HG02610 (cell line): ENCODE measurements around the gene BLVRB.
"Not testable (repeated sequence)": the region's sequence is repeated elsewhere in the genome, so short reads cannot be mapped to it uniquely, and the experiment has no call there.

ENCODE experiments used
- ATAC-seq: cut with Tn5 transposase; IDR thresholded peaks from one replicate; pipeline ENCODE4 v1.9.1; 2021; ENCODE audit warnings: mild to moderate bottlenecking, moderate library complexity; ENCODE audit not compliant: unreplicated experiment

Gene BLVRB

DNA sequence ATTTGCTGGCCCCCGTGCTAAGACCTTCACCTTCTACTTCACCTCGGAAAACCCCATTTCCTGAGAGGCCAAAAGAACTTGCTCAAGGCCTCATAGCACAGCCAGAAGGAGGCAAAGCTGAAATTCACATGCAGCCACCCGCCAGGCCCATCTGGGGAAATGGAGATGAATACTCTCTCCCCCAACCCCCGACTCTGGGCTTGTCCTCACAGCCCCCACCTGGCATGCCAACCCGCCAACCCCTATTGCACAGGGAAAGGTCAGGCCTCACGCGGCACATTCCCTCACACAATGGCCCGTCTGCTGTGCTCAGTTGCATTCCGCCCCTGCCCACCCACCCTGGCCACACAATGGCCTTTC, 55.5 kb downstream of the BLVRB start:
- no peak for ATAC-seq

DNA sequence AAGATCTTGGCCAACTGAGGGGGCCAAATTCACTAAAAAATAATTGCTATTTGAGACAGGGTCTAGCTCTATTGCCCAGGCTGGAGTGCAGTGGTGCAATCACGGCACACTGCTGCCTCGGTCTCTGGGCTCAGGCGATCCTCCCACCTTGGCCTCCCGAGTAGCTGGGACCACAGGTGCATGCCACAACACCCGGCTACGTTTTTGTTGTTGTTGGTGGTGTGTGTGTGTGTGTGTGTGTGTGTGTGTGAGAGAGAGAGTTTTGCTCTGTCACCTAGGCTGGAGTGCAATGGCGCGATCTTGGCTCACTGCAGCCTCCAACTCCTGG, 57.0 kb downstream of the BLVRB start:
- ATAC-seq = not testable (repeated sequence)

DNA sequence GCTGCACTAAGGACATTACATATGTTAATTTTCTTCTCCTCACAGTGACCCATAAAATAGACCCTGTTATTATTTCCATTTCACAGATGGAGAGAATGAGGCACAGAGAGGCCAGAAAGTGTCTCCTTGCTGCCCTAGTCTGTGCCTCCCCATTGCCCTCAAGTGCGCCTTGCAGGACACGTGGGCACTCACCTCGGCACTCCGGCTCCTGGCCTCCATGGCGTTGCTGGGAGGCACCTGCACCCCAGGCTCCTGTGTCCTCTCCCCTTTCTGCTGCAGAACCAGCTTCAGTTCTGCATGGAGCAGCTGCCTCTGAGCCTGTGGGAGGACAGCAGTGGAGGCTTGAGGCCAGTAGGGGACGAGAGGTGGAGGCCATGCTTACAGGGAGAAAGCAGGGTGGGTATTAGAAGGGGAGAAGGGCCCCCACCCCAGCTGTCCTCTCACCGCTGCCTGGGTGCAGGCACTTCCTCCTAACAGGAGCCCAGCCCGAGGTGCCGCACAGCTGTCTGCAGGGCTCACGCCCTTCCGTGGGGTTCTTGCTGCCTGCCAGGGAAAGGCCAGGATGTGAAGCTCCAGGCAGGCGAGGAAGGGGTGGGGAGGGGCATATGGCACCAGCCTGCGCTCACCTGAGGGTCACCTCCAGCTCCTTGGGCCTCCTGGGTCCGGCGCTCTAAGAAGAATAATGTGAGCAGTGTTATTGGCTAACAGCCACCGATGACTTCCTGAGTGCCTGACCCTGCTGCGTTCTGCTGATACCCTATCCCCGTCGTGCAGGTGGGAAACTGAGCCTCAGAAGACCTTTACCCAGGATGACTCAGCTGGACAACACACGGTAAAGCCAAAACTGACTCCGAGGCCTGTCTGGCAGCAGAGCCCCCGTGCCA, 57.6 kb downstream of the BLVRB start:
- ATAC-seq = no peak

DNA sequence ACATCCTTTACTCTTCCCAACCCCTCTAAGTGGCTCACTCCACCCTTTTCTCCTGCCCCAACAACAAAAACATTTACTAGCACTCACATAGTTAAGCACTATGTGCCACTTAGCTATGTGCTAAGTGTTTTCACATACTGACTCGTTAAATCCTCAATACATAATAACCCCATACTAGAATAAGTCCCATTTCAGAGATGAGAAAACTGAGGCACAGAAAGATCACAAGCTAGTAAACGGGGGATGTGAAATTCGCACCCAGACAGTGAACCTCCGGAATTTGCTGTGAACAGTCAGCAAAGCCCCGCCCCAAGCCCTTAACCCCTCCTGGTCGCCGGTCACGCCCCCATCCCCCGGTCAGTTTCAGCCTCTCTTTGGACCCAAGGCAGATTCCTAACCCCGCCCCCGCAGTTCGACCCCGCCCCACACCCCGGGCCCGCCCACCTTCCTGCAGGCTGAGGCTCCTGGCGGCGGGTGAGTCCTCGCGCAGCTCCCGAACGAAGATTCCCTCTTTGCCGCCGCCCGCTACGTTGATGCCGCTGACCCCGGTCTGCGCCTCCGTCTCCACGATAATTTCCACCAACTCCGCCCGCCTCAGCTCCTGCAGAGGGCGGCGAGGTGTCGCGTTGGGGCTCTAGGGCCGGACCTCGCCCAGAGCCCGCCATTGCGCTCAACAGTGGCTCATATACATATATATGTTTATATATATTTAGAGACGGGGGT, 62.1 kb downstream of the BLVRB start:
- ATAC-seq = peak; percentile 54

DNA sequence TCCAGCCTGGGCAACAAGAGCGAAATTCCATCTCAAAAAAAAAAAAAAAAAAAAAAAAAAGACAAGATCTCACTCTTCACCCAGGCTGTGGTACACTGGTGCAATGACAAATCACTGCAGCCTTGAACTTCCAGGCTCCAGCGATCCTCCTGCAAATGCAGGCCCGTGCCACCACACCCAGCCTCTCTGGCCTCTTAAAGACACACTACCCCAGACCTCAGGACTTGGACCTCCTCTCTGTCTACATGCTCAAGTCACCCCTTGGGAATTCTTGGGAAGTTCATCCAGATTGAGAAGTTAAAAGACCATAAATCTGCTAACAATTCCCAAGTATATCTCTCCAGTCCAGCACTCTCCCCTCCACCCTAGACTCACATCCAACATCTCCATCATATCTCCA, 65.0 kb downstream of the BLVRB start:
- ATAC-seq = no peak

DNA sequence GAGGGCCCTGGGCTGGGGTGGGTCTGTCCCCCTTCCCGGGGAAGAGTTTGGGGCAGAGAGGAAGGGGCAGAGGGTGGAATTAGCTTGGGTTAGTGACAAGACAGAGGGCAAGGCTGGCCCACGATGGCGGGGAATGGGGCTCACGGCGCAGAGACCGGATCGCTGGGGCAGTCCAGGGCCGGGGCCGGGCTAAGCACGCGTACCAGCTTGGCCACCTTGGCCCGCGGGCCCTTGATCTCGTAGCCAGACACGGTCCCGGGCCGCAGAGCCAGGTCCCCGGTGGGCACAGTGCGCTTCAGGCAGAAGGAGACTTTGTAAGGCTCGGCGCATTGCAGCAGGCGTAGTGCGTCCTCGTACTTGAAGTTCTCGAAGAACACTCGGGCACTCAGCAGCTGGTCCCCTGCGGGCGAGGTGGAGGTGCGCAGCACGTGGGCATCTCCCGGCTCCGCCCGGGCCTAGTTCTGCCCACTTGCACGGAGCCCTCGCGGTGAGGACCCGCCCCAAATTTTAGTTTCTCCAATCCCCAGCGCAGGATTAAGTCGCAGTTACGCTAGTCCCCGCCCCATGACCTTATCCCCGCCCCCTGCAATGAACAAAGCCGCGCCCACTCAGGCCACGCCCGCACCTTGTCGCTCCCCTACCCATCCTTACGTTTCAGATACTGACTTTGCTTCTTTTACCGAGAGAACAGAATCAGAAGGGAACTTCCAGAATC, 67.0 kb downstream of the BLVRB start:
- ATAC-seq = no peak
